HG03025 (cell line): ENCODE results near the gene S100Z.
"Not testable (repeated sequence)": the region's sequence is repeated elsewhere in the genome, so short reads cannot be mapped to it uniquely, and the experiment has no call there.

ENCODE experiments used
- ATAC-seq: cut with Tn5 transposase; IDR thresholded peaks from one replicate; pipeline ENCODE4 v1.9.1; 2021; ENCODE audit warnings: mild to moderate bottlenecking, moderate library complexity; ENCODE audit not compliant: unreplicated experiment, low FRiP score

S100Z gene

DNA sequence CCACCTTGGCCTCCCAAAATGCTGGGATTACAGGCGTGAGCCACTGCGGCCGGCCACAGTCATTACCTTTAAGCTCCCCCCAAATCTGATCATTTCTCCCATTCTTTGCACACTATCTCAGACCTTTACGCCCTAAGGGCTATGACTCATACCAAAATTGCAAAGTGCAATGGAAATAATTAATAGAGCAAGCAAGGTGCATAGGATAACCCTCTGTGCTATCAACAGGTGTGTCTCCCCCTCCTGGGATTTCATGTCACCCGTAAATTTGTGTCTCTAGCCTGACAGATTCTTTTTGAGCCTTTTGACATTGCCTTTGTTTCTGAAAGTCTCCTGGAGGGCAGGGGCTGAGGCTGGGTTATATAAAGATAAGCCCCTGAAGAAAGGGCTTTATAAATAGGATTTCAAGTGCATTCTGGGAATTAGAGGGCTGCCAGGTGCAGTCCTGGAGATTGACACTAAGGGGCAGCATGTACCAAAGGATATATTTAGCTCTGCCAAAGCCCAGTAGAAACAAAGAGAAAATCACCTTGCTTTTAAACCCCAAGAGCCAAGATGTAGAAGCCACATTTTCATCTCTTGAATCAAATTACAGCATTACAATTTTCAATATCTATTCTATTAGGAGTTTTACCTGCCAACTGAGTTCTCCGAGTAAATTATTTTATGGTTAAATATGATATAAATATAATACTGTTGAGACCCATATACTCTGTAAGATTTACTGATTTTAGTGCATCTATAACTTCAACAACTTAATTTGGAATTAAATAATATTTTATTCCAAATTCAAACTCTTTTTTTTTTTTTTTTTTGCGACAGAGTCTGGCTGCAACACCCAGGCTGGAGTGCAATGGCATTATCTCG is 18.2 kb downstream of the S100Z start:
- no peak for ATAC-seq

DNA sequence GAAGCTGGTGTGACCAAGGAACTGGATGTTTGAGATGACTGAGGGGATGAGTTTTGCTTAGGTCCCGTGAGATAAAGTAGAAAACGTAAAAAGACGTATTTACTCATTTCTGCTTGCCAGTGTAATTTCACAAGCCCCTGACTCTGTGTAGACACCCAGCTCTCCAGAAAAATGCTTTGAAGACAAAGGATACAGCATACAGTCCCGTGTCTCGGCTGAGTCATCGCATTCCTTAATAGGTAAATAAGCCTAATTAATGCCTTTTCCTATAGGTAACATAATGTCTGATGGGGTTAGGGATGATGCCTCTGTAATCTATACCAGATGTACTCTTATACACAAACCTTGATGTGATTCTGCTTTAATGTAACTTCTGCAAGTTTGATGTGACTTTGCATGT is 20.2 kb downstream of the S100Z start:
- ATAC-seq, result no peak

GRCh38 chr5:76874088-76874581 is 24.3 kb downstream of the S100Z start:
- no peak for ATAC-seq

DNA sequence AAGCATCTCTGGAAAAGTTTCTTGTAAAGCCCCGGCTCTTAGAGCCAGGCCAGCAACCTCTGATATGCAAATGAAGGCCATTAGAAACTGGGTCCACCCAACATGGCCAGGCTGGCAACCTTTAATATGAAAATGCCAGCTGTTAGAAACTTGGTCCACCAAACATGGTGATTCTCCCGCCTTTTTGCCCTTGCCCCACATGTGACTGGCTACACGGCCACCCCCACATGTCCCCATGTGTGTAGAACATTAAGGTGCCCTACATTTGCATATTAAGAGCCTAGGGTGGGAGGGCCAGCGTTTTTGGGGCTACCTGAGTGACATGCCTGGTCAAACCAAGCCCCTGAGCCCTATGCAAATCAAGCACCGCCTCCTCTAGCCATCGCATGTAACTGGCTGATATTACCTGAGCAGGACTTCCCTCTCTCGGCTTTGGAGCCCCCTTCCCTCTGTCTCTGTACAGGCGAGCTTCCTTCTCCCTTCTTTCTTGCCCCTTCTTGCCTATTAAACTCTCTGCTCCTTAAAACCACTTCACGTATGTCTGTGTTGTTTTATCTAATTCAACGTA is 39.0 kb downstream of the S100Z start:
- no peak for ATAC-seq

DNA sequence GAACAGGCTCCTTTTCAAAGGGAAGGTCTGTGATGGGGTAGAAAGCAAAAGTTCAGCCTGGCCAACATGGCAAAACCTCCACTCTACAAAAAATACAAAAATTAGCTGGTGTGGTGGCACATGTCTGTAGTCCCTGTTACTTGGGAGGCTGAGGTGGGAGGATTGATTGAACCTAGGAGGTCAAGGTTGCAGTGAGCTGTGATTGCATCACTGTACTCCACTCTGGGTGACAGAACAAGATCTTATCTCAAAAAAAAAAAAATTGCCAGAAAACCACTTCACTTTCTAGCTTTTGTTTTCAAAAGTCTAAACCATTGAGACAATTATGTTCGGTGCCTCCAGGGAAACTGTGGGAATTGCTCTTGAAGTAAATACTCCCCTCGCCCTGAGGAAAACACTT is 43.5 kb downstream of the S100Z start:
- no peak for ATAC-seq

- ATAC-seq, result no peak
These were observed 46.4 kb downstream of the S100Z start for GRCh38 chr5:76896196-76896595.

DNA sequence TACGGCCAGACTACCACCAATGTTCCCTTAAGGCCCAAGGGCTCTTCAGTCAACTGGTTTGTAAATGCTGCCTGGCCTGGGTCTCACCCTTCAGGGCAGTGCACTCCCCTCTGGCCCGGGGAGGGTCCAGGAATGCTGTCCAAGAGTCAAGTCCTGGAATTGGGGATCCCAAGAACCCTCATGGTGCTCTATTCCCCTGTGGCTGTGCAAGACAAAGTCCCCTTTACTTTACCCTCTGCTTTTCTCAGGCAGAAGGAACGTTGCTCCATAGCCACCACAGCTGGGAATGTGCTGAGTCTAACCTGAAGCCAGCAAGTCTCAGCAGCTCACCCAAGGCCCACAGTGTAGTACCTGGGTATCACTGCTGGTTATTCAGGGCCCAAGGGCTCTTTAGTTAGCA is 51.7 kb downstream of the S100Z start:
- no peak for ATAC-seq

GRCh38 chr5:76908166-76908565 is 58.4 kb downstream of the S100Z start:
- ATAC-seq, result no peak

- not testable (repeated sequence) for ATAC-seq
These were observed 60.6 kb downstream of the S100Z start for GRCh38 chr5:76910344-76910933.

- ATAC-seq, result not testable (repeated sequence)
These were observed 64.9 kb downstream of the S100Z start for GRCh38 chr5:76914671-76915070.

- no peak for ATAC-seq
These were observed 68.7 kb downstream of the S100Z start for GRCh38 chr5:76918539-76918938.

- ATAC-seq, result no peak
These were observed 70.7 kb downstream of the S100Z start for GRCh38 chr5:76920491-76920890.

GRCh38 chr5:76926329-76927105 is 76.7 kb downstream of the S100Z start:
- no peak for ATAC-seq

DNA sequence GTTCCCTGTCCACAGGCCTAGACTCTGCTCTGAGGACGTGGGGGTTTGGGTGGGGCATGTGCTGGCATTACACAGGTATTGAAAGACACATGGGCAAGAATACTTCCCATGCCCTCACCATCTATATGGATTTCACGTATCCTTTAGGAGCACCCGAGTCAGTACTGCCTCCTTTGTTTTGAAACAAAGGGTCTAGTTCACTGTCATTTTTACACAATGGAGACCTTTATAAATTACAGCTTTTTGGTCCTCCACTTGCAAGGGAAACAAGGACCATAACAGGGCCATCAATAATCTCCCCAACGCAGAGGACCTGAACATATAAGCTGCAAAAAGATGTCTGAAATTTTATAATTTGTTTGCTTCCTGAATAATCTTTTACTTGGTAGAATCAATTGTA is 78.1 kb downstream of the S100Z start:
- ATAC-seq, result no peak

GRCh38 chr5:76930083-76930482 is 80.3 kb downstream of the S100Z start:
- no peak for ATAC-seq

GRCh38 chr5:76938177-76938576 is 88.4 kb downstream of the S100Z start:
- ATAC-seq, result no peak

DNA sequence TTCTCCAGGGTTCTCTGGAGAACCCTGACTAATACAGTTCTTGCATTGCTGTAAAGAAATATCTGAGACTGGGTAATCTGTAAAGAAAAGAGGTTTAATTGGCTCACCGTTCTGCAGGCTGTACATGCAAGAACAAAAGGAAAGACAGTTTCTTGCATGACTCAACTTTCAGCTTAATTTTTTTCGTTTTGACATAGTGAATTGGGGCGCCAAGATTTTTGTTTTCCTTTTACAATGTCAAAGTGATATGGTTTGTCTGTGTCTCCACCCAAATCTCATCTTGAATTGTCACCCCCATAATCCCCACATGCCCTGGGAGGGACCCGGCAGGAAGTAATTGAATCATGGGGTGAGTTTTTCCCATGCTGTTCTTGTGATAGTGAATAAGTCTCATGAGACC is 91.2 kb downstream of the S100Z start:
- ATAC-seq, result no peak

DNA sequence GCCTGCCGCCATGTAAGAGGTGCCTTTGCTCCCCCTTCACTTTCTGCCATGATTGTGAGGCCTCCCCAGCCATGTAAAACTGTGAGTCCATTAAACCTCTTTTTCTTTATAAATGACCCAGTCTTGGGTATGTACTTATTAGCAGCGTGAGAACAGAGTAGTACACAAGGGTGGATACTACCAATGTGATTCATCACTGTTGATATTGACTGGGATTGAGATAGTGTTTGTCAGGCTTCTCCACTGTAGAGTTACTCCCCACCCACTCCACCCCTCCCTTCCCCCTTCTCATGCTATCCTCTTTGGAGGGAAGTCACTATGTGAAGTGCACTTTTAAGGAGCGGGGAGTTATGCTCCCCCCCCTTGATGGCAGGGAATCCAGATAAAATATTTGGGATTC is 91.6 kb downstream of the S100Z start:
- no peak for ATAC-seq

GRCh38 chr5:76942581-76942980 is 92.8 kb downstream of the S100Z start:
- no peak for ATAC-seq

DNA sequence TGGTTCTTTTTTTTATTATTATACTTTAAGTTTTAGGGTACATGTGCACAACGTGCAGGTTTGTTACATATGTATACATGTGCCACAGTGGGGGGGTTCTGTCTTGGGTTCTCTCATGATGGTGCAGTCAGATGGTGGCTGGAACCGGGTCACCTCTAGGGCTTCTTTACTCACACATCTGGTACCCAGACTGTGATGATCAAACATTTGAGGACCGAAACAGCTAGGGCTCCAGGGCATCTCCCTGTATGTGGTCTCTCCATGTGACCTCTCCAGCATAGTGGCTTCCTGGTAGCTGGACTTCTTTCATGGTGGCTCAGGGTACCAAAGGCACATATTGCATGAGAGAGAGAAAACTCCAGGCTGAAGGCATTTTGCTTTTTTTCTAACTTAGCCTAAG is 93.2 kb downstream of the S100Z start:
- ATAC-seq, result no peak

- no peak for ATAC-seq
These were observed 94.8 kb downstream of the S100Z start for GRCh38 chr5:76944638-76945037.
